Measurements from ENCODE around the gene YES1.

The YES1 gene

GRCh38 chr18:832085-832681 is 20.1 kb upstream of the YES1 start:
- Histone ChIP-seq H3K4me3 (replicated peaks; ENCODE audit: insufficient read depth, low read length) (no peak overlapping the region), H3K27me3 (ENCODE audit: insufficient read depth, poor library complexity, severe bottlenecking) (peaks cover 9% of the 10 kb centered on the region), H3K27ac (replicated peaks) (no peak overlapping the region)
- peak in 1 of 2 experiments; percentile 24 for DNase-seq (ENCODE audit: low read depth in 1 of 2, low spot score in 1 of 2)
- no peak for TF ChIP-seq SPI1 (IDR thresholded peaks at IDR 0.05; ENCODE audit: borderline replicate concordance, low read depth)
- TF ChIP-seq CTCF (IDR thresholded peaks at IDR 0.05; ENCODE audit: insufficient read depth, low read length) = peak; percentile 22

DNA sequence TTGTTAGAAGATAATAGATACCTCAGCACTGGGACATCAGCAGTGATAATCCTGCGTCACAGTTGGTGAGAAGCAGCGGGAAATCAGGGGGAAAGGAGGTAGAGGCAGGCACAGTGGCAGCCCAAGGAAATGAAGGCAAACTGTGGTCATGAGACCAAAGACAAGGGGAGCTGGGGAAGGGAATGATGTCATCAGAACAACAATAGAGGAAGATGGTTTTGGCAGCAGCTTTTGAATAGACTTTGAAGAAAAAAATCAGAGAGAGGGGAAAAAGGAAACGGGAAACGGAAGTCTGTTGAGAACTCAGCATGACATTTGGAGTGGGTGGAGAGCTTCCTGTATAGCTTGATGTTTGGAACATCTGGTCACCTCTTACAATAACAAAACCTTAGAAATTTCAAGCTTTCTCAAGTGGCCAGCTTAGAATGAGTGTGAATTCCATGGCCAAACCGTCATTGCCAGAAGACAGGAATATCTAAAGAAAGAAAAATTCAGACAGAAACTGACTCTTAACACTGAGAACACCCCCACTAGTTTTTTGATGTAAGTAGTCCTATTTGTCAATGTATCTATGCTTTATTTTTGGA is 18.4 kb upstream of the YES1 start:
- H3K27ac ChIP-seq (replicated peaks) = no peak overlapping the region

GRCh38 chr18:829432-829831 is 17.4 kb upstream of the YES1 start:
- Histone ChIP-seq H3K4me3 (replicated peaks; ENCODE audit: insufficient read depth, low read length) (no peak overlapping the region), H3K27ac (replicated peaks) (no peak overlapping the region), H3K27me3 (ENCODE audit: insufficient read depth, poor library complexity, severe bottlenecking) (peaks cover 7% of the 10 kb centered on the region)
- DNase-seq (ENCODE audit: low read depth in 1 of 2, low spot score in 1 of 2) = no peak
- no peak for TF ChIP-seq CTCF (IDR thresholded peaks at IDR 0.05; ENCODE audit: insufficient read depth, low read length)
- TF ChIP-seq POLR2AphosphoS5 (IDR thresholded peaks at IDR 0.05; ENCODE audit: low read depth) = no peak
- TF ChIP-seq GABPA (IDR thresholded peaks at IDR 0.05; ENCODE audit: low read depth) = no peak
- no peak for TF ChIP-seq REST (IDR thresholded peaks at IDR 0.05; ENCODE audit: insufficient replicate concordance, low read depth)
- TF ChIP-seq SPI1 (IDR thresholded peaks at IDR 0.05; ENCODE audit: borderline replicate concordance, low read depth) = no peak

More for the DNA sequence above, 18.4 kb upstream of the YES1 start:
- H3K27me3 ChIP-seq (ENCODE audit: insufficient read depth, poor library complexity, severe bottlenecking) = peaks cover 7% of the 10 kb centered on the region
- TF ChIP-seq SPI1 (IDR thresholded peaks at IDR 0.05; ENCODE audit: borderline replicate concordance, low read depth) (peak; percentile 56; the same call in 1 of the 2 replicates), GABPA (IDR thresholded peaks at IDR 0.05; ENCODE audit: low read depth) (no peak)
- peak; percentile 39 to 73 for DNase-seq (ENCODE audit: low read depth in 1 of 2, low spot score in 1 of 2)
- H3K4me3 ChIP-seq (replicated peaks; ENCODE audit: insufficient read depth, low read length) = no peak overlapping the region

- TF ChIP-seq REST (IDR thresholded peaks at IDR 0.05; ENCODE audit: insufficient replicate concordance, low read depth) = no peak
- TF ChIP-seq SPI1 (IDR thresholded peaks at IDR 0.05; ENCODE audit: borderline replicate concordance, low read depth) = no peak
- no peak for TF ChIP-seq GABPA (IDR thresholded peaks at IDR 0.05; ENCODE audit: low read depth)
- TF ChIP-seq CTCF (IDR thresholded peaks at IDR 0.05; ENCODE audit: insufficient read depth, low read length) = no peak
- TF ChIP-seq POLR2AphosphoS5 (IDR thresholded peaks at IDR 0.05; ENCODE audit: low read depth) = no peak
- H3K4me3 ChIP-seq (replicated peaks; ENCODE audit: insufficient read depth, low read length) = no peak overlapping the region
- H3K27me3 ChIP-seq (ENCODE audit: insufficient read depth, poor library complexity, severe bottlenecking) = peaks cover 2% of the 10 kb centered on the region
- H3K27ac ChIP-seq (replicated peaks) = no peak overlapping the region
- DNase-seq (ENCODE audit: low read depth in 1 of 2, low spot score in 1 of 2) = no peak
Observed at GRCh38 chr18:827093-827677, 15.1 kb upstream of the YES1 start.
